ENCODE results near the gene PLA2G4B.

DNA sequence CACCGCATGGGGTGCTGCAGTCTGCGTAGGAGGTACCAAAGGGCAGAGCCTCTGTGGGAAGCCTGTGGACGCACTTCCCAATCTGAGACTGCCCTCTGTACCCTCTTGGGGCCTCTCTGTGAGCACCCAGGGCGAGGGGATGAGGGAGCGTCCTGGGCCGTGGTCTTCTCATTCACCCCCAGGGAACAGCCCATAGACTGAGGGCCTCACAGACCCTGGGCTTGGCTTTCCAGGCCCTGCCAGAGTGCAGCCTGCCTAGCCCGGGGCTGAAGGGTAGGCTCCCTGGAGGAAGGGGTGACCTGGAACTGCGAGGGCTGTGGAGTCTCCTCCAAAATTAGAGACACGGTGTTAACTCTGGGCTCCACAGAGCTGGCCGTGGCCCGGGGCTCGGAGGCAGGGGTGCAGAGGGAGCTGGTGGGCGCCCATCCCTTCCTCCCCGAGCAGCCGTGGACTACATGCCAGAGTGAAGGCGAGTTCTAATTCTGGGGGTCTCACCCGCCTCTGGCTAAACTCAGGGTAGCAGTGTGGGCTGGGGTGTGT, 55.7 kb downstream of the PLA2G4B start:
- no peak for TF ChIP-seq EZH2 (IDR thresholded peaks at IDR 0.05; ENCODE audit: borderline replicate concordance)
- TF ChIP-seq, protein P1, sequence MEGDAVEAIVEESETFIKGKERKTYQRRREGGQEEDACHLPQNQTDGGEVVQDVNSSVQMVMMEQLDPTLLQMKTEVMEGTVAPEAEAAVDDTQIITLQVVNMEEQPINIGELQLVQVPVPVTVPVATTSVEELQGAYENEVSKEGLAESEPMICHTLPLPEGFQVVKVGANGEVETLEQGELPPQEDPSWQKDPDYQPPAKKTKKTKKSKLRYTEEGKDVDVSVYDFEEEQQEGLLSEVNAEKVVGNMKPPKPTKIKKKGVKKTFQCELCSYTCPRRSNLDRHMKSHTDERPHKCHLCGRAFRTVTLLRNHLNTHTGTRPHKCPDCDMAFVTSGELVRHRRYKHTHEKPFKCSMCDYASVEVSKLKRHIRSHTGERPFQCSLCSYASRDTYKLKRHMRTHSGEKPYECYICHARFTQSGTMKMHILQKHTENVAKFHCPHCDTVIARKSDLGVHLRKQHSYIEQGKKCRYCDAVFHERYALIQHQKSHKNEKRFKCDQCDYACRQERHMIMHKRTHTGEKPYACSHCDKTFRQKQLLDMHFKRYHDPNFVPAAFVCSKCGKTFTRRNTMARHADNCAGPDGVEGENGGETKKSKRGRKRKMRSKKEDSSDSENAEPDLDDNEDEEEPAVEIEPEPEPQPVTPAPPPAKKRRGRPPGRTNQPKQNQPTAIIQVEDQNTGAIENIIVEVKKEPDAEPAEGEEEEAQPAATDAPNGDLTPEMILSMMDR (IDR thresholded peaks at IDR 0.05; ENCODE audit: poor library complexity), result no peak
